GM12878 (cell line): ENCODE data around the gene LDLRAD4. TPM values are rescaled to one million over a fixed set of nuclear protein-coding genes. Genes with fewer than 3 reads are reported as not detected.

ENCODE experiments used
- ATAC-seq: fragments of 200-7000 bp; cut with Tn5 transposase; 3 replicates; pipeline ENCODE4 v1.9.1; 2020; ENCODE audit warnings: mild to moderate bottlenecking, moderate library complexity
- BruUV-seq: library from RNA; stranded (reverse); fragments of 400-500 nt; replicated peaks from 2 replicates; lab custom pipeline; 2021; lab: Mats Ljungman, UMichigan
- CTCF ChIA-PET: fragments of 300-600 bp; sonication (Branson Sonifier 250); formaldehyde crosslinking; extraction: SDS; loops from one replicate; lab custom pipeline; 2021; ENCODE audit warnings: inconsistent platforms; lab: Yijun Ruan, JAX
- POLR2A ChIA-PET: fragments of 350-600 bp; formaldehyde crosslinking; extraction: SDS; loops from one replicate; lab custom pipeline; 2021; ENCODE audit warnings: inconsistent platforms; lab: Charles Lee
- RAD21 ChIA-PET: fragments of 300-600 bp; sonication (Branson Sonifier 250); formaldehyde crosslinking; loops from one replicate; lab custom pipeline; 2023; ENCODE audit warnings: antibody characterized with exemption; ENCODE audit not compliant: unreplicated experiment; lab: Charles Lee
- SMC1A ChIA-PET: fragments of 300-600 bp; sonication (Branson Sonifier 250); formaldehyde crosslinking; loops from one replicate; lab custom pipeline; 2023; ENCODE audit not compliant: unreplicated experiment, uncharacterized antibody; lab: Charles Lee
- DNase-seq: peaks from one replicate; pipeline ENCODE4 v3.0.0-alpha.2; 2011; ENCODE audit warnings: low read depth, low spot score
- FAIRE-seq: peaks from 3 replicates; lab custom pipeline; 2011; peaks lifted over from hg19 to GRCh38; lab: Jason Lieb, UNC
- H2AFZ ChIP-seq: 2 replicates; pipeline ENCODE4 v1.6.0; 2011; ENCODE audit warnings: low read depth, low read length, control low read depth; ENCODE audit not compliant: control insufficient read depth
- H3K27ac ChIP-seq: 2 replicates; pipeline ENCODE4 v1.5.1; 2011; ENCODE audit warnings: control low read depth; ENCODE audit not compliant: control insufficient read depth, insufficient read depth
- H3K27me3 ChIP-seq, 2 experiments: replicated peaks in 1 of 2; 2 replicates each; pipeline versions ENCODE4 v1.6.0 to v1.6.1; 2011; ENCODE audit warnings: low read length in 1 of 2; ENCODE audit not compliant: control insufficient read depth in 2 of 2, insufficient read depth in 2 of 2
- H3K36me3 ChIP-seq, 2 experiments: 2 replicates each; pipeline ENCODE4 v1.5.1; 2011; ENCODE audit warnings: low read length in 1 of 2; ENCODE audit not compliant: control insufficient read depth in 2 of 2, insufficient read depth in 2 of 2
- H3K4me1 ChIP-seq: 2 replicates; pipeline ENCODE4 v1.6.1; 2011; ENCODE audit warnings: mild to moderate bottlenecking, low read length, moderate library complexity, mixed read lengths; ENCODE audit not compliant: control insufficient read depth, insufficient read depth
- H3K4me2 ChIP-seq: 2 replicates; pipeline ENCODE4 v1.6.0; 2011; ENCODE audit warnings: control low read depth; ENCODE audit not compliant: control insufficient read depth, insufficient read depth
- H3K4me3 ChIP-seq: fragments of 200-600 bp; sonication (generic); 2 replicates; pipeline ENCODE4 v1.5.1; 2016
- H3K79me2 ChIP-seq: 2 replicates; pipeline ENCODE4 v1.6.0; 2011; ENCODE audit warnings: low read length; ENCODE audit not compliant: control insufficient read depth, insufficient read depth
- H3K9ac ChIP-seq: 2 replicates; pipeline ENCODE4 v1.8.0; 2011; ENCODE audit warnings: low read length, control low read depth, mixed read lengths; ENCODE audit not compliant: control insufficient read depth, insufficient read depth
- H3K9me3 ChIP-seq: replicated peaks from 3 replicates; pipeline ENCODE4 v1.5.1; 2011; ENCODE audit warnings: mild to moderate bottlenecking, low read length; ENCODE audit not compliant: control insufficient read depth, insufficient read depth
- H4K20me1 ChIP-seq: 2 replicates; pipeline ENCODE4 v1.6.0; 2011; ENCODE audit not compliant: control insufficient read depth, insufficient read depth
- ATF2 ChIP-seq: IDR thresholded peaks from 2 replicates; pipeline ENCODE4 v1.6.1; 2012; ENCODE audit warnings: low read length, inconsistent platforms
- BRCA1 ChIP-seq: IDR thresholded peaks from 2 replicates; pipeline ENCODE4 v1.6.1; 2011; ENCODE audit warnings: low read depth, low read length, improper control_type of control experiment
- CBX3 ChIP-seq: fragments of 200-600 bp; sonication (generic); IDR thresholded peaks from 2 replicates; pipeline ENCODE4 v1.6.1; 2016; ENCODE audit warnings: low read depth, borderline replicate concordance
- EED ChIP-seq: sonication (generic); IDR thresholded peaks from 2 replicates; pipeline ENCODE4 v1.6.1; 2016; ENCODE audit warnings: antibody characterized with exemption, low read depth
- EGR1 ChIP-seq, 2 experiments: IDR thresholded peaks; 1 replicate in 1 of 2; 2 replicates in 1 of 2; pipeline ENCODE4 v1.6.1; 2011 to 2012; ENCODE audit warnings: low read depth in 2 of 2, low read length in 2 of 2, borderline replicate concordance in 1 of 2, mild to moderate bottlenecking in 1 of 2, moderate library complexity in 1 of 2
- HDGF ChIP-seq: fragments of 450-650 bp; IDR thresholded peaks from 2 replicates; pipeline ENCODE4 v1.6.1; 2016; ENCODE audit warnings: antibody characterized with exemption
- KAT2A ChIP-seq: conservative IDR thresholded peaks from 2 replicates; pipeline ENCODE4 v1.6.1; 2011; ENCODE audit warnings: low read depth, low read length; ENCODE audit not compliant: control insufficient read depth
- NR2F1 ChIP-seq: fragments of 450-650 bp; conservative IDR thresholded peaks from 2 replicates; pipeline ENCODE4 v1.6.1; 2017; ENCODE audit warnings: mild to moderate bottlenecking
- SREBF2 ChIP-seq: IDR thresholded peaks from 2 replicates; pipeline ENCODE4 v1.6.1; 2012; ENCODE audit warnings: mild to moderate bottlenecking, low read length
- STAT1 ChIP-seq: fragments of 450-650 bp; conservative IDR thresholded peaks from 2 replicates; pipeline ENCODE4 v1.6.1; 2014; ENCODE audit warnings: antibody characterized with exemption, mild to moderate bottlenecking
- TCF7 ChIP-seq: IDR thresholded peaks from 2 replicates; pipeline ENCODE4 v1.6.1; 2014; ENCODE audit warnings: antibody characterized with exemption, borderline replicate concordance
- ZBTB40 ChIP-seq: fragments of 450-650 bp; IDR thresholded peaks from 2 replicates; pipeline ENCODE4 v1.6.1; 2016; ENCODE audit warnings: mild to moderate bottlenecking, moderate library complexity, borderline replicate concordance
- ZNF592 ChIP-seq: fragments of 450-650 bp; IDR thresholded peaks from 2 replicates; pipeline ENCODE4 v1.6.1; 2017; ENCODE audit warnings: mild to moderate bottlenecking, moderate library complexity
- WGBS: methylation state at CpG from one replicate; pipeline ENCODE4 v1.1.6; 2016; ENCODE audit warnings: low lambda C conversion rate; ENCODE audit not compliant: insufficient replicate concordance, insufficient coverage; ENCODE audit errors: missing lambda C conversion rate; 5-methylcytosine and 5-hydroxymethylcytosine counted together
- in situ Hi-C: fragments of 300-500 bp; cut with MboI; formaldehyde crosslinking; loops from 9 replicates; pipeline ENCODE4 v1.14.3; 2018; ENCODE audit warnings: mixed read lengths
- intact Hi-C: fragments of 100-400 bp; cut with micrococcal nuclease; formaldehyde crosslinking; loops from one replicate; pipeline ENCODE4 v1.14.2; 2022; ENCODE audit not compliant: unreplicated experiment
- polyA plus RNA-seq, 11 experiments: library from polyadenylated mRNA; depleted of rRNA in 4 of 11; unstranded in 6 of 11; stranded (reverse) in 5 of 11; fragments of >200 nt; fragmentation: Nextera tagmentation in 4 of 11; fragmentation: Illumina TruSeq in 1 of 11; extraction: Ambion mirVana in 4 of 11; extraction: Trizol in 1 of 11; gene quantifications; 1 replicate in 1 of 11; 2 replicates in 10 of 11; pipeline versions ENCODE4 v1.2.1 to v1.2.3, GENCODE V29; 2011 to 2016; ENCODE audit warnings: inconsistent platforms in 2 of 11, missing spikeins in 2 of 11, low read depth in 1 of 11
- total RNA-seq, 4 experiments: library from RNA; depleted of rRNA in 3 of 4; stranded (reverse); fragments of >200 nt in 3 of 4; fragmentation: Illumina TruSeq in 1 of 4; extraction: Trizol in 1 of 4; gene quantifications; 2 replicates each; pipeline versions ENCODE4 v1.2.1 to v1.2.3, GENCODE V29; 2013 to 2021

LDLRAD4 gene
- total and polyA plus RNA-seq, 10 of the 15 experiments (the other 5 are each of a cell fraction or from before 2014, with no cell fraction given): 2.7 to 16.8 (median 11.2) TPM

GRCh38 chr18:13518382-13518781, 299.8 kb downstream of the LDLRAD4 start:
- DNase-seq (no peak), ATAC-seq (no peak)
- POLR2A ChIA-PET: no interaction called here
- Histone ChIP-seq H3K4me1 (no peaks in the 10 kb centered on the region), H4K20me1 (no peaks in the 10 kb centered on the region), H3K9me3 (no peaks in the 10 kb centered on the region; the same call in 1 of the 3 replicates), H3K9ac (no peak overlapping the region), H3K27ac (no peak overlapping the region), H3K36me3 (no peaks in the 10 kb centered on the region), H3K4me2 (no peak overlapping the region), H3K4me3 (no peak overlapping the region), H2AFZ (no peak overlapping the region), H3K27me3 (0 out of 4 replicates have a peak, but pooled peaks cover 0 to 1% of the 10 kb centered on the region in 2 experiments)
- BruUV-seq: no TSS peak
- in situ Hi-C loops: no loop called here
- intact Hi-C loops: no loop called here
- RAD21 ChIA-PET: no interaction called here
- WGBS: 11% methylated on average over 4 of the region's 4 CpGs
- SMC1A ChIA-PET: interaction anchor here (1.0 kb wide), 1 partner anchor 302 kb away, joined by 3 read pairs; no protein-coding TSS in a partner anchor
- no peak for TF ChIP-seq HDGF
- TF ChIP-seq ZBTB40: no peak
- TF ChIP-seq EED: no peak
- TF ChIP-seq CBX3: no peak
- TF ChIP-seq STAT1: no peak
- TF ChIP-seq ATF2: no peak
- no peak for TF ChIP-seq TCF7
- TF ChIP-seq KAT2A: no peak
- TF ChIP-seq SREBF2: no peak
- TF ChIP-seq EGR1 (IDR thresholded peaks at IDR 0.05; ENCODE audit: borderline replicate concordance in 1 of 2, low read depth in 2 of 2, low read length in 2 of 2): no peak
- no peak for TF ChIP-seq ZNF592
- TF ChIP-seq NR2F1: no peak
- TF ChIP-seq BRCA1: no peak
- TF ChIP-seq, all 136 proteins: peak for 0
- CTCF ChIA-PET: interaction anchor here (1.0 to 1.9 kb wide), 3 partner anchors 9 to 302 kb away, joined by 3 to 9 read pairs (median 3); no protein-coding TSS in a partner anchor
- FAIRE-seq: no peak
- no peaks in the 10 kb centered on the region for H3K79me2 ChIP-seq
